Stimulated activated CD8-positive, alpha-beta memory T cell treated with anti-CD3 and anti-CD28 coated beads, Interleukin-12 subunit alpha, Interleukin-12 subunit beta, amount 100 ng/mL, for 1 hour (primary cell): Measurements from ENCODE around the gene PCDHAC2.

Source experiments
- DNase-seq: peaks from one replicate; pipeline ENCODE4 v3.0.0-alpha.2; 2020; ENCODE audit warnings: low read depth

PCDHAC2 gene

GRCh38 chr5:140966293-140967225 is at the start of gene PCDHAC2:
Gene PCDHAC2 (plus strand): TSS chr5:140966476. CDS start chr5:140966767, 291 bp downstream.
- no peak for DNase-seq

GRCh38 chr5:140923601-140924000 is 42.7 kb upstream of the PCDHAC2 start:
- DNase-seq, result no peak

- no peak for DNase-seq
These were observed 40.4 kb upstream of the PCDHAC2 start, which contains the start of gene PCDHAC1 for GRCh38 chr5:140925806-140926442. Gene PCDHAC1 (plus strand): TSS chr5:140926299. CDS start chr5:140926893, 594 bp downstream.

GRCh38 chr5:140926443-140927227 is 39.6 kb upstream of the PCDHAC2 start:
- DNase-seq, result no peak

GRCh38 chr5:140927228-140927573 is 39.1 kb upstream of the PCDHAC2 start:
- no peak for DNase-seq

GRCh38 chr5:140934964-140935606 is 31.2 kb upstream of the PCDHAC2 start:
- no peak for DNase-seq

GRCh38 chr5:140946578-140946977 is 19.7 kb upstream of the PCDHAC2 start:
- no peak for DNase-seq

- no peak for DNase-seq
These were observed 14.6 kb upstream of the PCDHAC2 start for GRCh38 chr5:140951636-140952035.

- DNase-seq, result no peak
These were observed 13.0 kb upstream of the PCDHAC2 start for GRCh38 chr5:140953234-140953633.

GRCh38 chr5:140962190-140962589 is 4.1 kb upstream of the PCDHAC2 start:
- no peak for DNase-seq

- no peak for DNase-seq
These were observed 1.9 kb upstream of the PCDHAC2 start for GRCh38 chr5:140964356-140964755.

GRCh38 chr5:140965905-140966292 is 377 bp upstream of the PCDHAC2 start:
- no peak for DNase-seq

GRCh38 chr5:140967226-140967893 is 1.1 kb downstream of the PCDHAC2 start:
- DNase-seq, result no peak

GRCh38 chr5:140969880-140970279 is 3.6 kb downstream of the PCDHAC2 start:
- no peak for DNase-seq

- no peak for DNase-seq
These were observed 7.3 kb downstream of the PCDHAC2 start for GRCh38 chr5:140973550-140973949.

- DNase-seq, result no peak
These were observed 10.7 kb downstream of the PCDHAC2 start for GRCh38 chr5:140977003-140977402.

- DNase-seq, result no peak
These were observed 12.0 kb downstream of the PCDHAC2 start for GRCh38 chr5:140978260-140978659.

- DNase-seq, result no peak
These were observed 12.7 kb downstream of the PCDHAC2 start for GRCh38 chr5:140978983-140979382.

GRCh38 chr5:140982083-140982716 is 15.9 kb downstream of the PCDHAC2 start:
- DNase-seq, result no peak

GRCh38 chr5:140986117-140986521 is 19.8 kb downstream of the PCDHAC2 start:
- DNase-seq, result no peak

- DNase-seq, result no peak
These were observed 21.8 kb downstream of the PCDHAC2 start for GRCh38 chr5:140988100-140988499.
